Measurements from ENCODE around the gene MRPL20. TPM values are rescaled to one million over a fixed set of nuclear protein-coding genes. Genes with fewer than 3 reads are reported as not detected.
"Not testable (repeated sequence)": the region's sequence is repeated elsewhere in the genome, so short reads cannot be mapped to it uniquely, and the experiment has no call there.

Gene MRPL20
- total and polyA plus RNA-seq, 9 donors: 79.9 to 130 (median 95.0) TPM

DNA sequence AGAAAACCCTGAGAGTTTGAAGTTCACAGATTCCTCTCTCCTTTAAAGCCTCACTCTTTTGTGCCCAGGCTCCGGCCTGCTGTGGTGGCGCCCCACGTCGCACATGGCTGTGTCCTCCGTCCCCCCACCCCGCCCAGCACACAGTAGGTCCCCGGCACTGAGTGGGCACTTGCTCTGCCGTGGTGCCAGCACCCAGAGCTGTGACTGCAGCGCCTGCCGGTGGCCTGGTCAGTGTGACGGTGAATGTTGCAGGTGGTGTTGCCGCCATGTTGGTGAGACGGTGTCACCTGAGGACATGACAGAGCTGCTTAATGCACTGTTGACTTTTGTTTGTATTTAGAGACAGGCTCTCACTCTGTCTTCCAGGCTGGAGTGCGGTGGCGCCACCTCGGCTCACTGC, 45.8 kb upstream of the MRPL20 start:
- no peaks in the 10 kb centered on the region for H3K9me3 ChIP-seq
- no peak overlapping the region for H3K4me3 ChIP-seq
- no peak for DNase-seq
- H3K27me3 ChIP-seq: no peaks in the 10 kb centered on the region
- intact Hi-C loops (cut with DNase I): no loop called here
- no peak for TF ChIP-seq POLR2A (IDR thresholded peaks at IDR 0.05)
- no peak for TF ChIP-seq EP300 (IDR thresholded peaks at IDR 0.05)
- no peak for TF ChIP-seq CTCF (IDR thresholded peaks at IDR 0.05)
- WGBS, 3 donors: 91 to 95% (median 93%) methylated on average over 16 of the region's 16 CpGs
- H3K4me1 ChIP-seq (ENCODE audit: insufficient read depth): no peaks in the 10 kb centered on the region
- no peak overlapping the region for H3K27ac ChIP-seq
- no peaks in the 10 kb centered on the region for H3K36me3 ChIP-seq

GRCh38 chr1:1452365-1452739, 45.3 kb upstream of the MRPL20 start:
- H3K9me3 ChIP-seq; H3K27ac ChIP-seq; H3K4me3 ChIP-seq; H3K27me3 ChIP-seq; H3K36me3 ChIP-seq; DNase-seq; H3K4me1 ChIP-seq (ENCODE audit: insufficient read depth); intact Hi-C loops (cut with DNase I): not testable (repeated sequence)
- 69 to 76% (median 72%) methylated on average over 8 of the region's 8 CpGs for WGBS, 3 donors

DNA sequence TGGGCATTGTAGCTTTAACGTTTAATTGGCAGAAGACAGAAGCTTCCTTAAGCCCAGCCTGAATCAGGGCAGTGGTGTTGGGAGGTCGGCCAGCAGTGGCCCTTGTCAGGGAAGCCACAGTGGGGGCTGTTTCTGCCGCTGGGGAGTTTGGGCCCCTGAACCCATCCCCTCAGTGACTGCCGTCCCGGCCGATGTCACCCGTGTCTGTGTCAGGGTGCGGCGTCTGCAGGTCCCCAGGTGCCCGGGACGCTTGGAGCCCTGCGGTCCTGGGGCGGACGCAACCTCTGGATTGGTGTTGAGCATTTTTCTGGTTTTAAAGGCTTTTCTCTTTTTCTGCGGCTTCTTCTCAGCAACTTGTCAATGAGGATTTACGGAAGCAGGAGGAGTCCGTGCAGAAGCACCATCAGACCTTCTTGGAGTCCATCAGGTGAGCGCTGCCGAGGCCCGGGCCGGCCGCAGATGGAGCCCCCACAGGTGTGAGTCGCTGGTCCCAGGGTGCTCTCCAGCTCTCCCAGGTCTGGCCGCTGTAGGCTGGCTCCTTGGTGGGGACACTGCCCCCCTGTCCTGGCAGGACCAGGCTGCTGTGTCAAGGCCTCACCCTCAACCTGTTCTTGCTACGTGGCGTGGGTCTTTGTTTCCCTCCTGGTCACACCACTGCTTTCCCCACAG, 44.7 kb upstream of the MRPL20 start:
- intact Hi-C loops (cut with DNase I): no loop called here
- WGBS, 3 donors: 85 to 86% (median 85%) methylated on average over 20 to 26 of the region's 26 CpGs
- no peaks in the 10 kb centered on the region for H3K4me1 ChIP-seq (ENCODE audit: insufficient read depth)
- no peak for DNase-seq
- H3K36me3 ChIP-seq: no peaks in the 10 kb centered on the region
- H3K9me3 ChIP-seq: no peaks in the 10 kb centered on the region
- H3K4me3 ChIP-seq: no peak overlapping the region
- no peaks in the 10 kb centered on the region for H3K27me3 ChIP-seq
- TF ChIP-seq EP300 (IDR thresholded peaks at IDR 0.05) (no peak), POLR2A (IDR thresholded peaks at IDR 0.05) (no peak), CTCF (IDR thresholded peaks at IDR 0.05) (no peak)
- H3K27ac ChIP-seq: no peak overlapping the region

DNA sequence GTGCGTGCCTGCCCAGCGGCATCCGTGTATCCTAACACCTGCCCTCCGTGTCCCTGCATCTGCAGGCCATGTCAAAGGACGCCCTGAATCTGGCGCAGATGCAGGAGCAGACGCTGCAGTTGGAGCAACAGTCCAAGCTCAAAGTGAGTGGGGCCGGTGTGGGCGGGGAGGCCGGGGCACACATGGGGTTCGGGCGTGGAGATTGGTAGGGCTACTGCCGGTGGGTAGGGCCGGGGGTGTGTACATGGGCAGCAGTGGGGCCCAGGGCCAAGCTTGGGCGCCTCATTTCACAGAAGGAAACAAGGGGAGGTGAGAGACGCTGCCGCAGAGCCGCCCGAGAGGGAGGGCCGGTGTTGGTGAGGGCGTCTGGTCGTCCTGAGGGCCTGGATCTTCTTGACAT, 43.5 kb upstream of the MRPL20 start:
- H3K27ac ChIP-seq; DNase-seq; H3K4me3 ChIP-seq; H3K9me3 ChIP-seq; H3K4me1 ChIP-seq (ENCODE audit: insufficient read depth); intact Hi-C loops (cut with DNase I); H3K36me3 ChIP-seq; H3K27me3 ChIP-seq: not testable (repeated sequence)
- WGBS, 3 donors: 73 to 81% (median 74%) methylated on average over 22 of the region's 22 CpGs

GRCh38 chr1:1449099-1449739, 42.1 kb upstream of the MRPL20 start, which contains the start of gene ATAD3C:
Gene ATAD3C, plus strand, starts transcription at chr1:1449689. Its CDS starts 995 bp downstream, at chr1:1450684.
- no peak within 1 kb of the TSS for H3K4me3 ChIP-seq
- TF ChIP-seq EP300 (IDR thresholded peaks at IDR 0.05) (no peak), POLR2A (IDR thresholded peaks at IDR 0.05) (no peak), CTCF (IDR thresholded peaks at IDR 0.05) (no peak)
- H3K4me1 ChIP-seq (ENCODE audit: insufficient read depth): no peaks in the 10 kb centered on the region
- 71 to 84% (median 76%) methylated on average over 6 of the region's 6 CpGs for WGBS, 3 donors
- H3K36me3 ChIP-seq: no peaks in the 10 kb centered on the region
- intact Hi-C loops (cut with DNase I): no loop called here
- DNase-seq: no peak
- H3K27me3 ChIP-seq: no peaks in the 10 kb centered on the region
- H3K27ac ChIP-seq: no peak within 1 kb of the TSS
- no peaks in the 10 kb centered on the region for H3K9me3 ChIP-seq

- H3K27ac ChIP-seq; H3K9me3 ChIP-seq; H3K27me3 ChIP-seq; H3K4me3 ChIP-seq; DNase-seq; H3K36me3 ChIP-seq; H3K4me1 ChIP-seq (ENCODE audit: insufficient read depth); intact Hi-C loops (cut with DNase I): not testable (repeated sequence)
- 90 to 92% (median 90%) methylated on average over 19 of the region's 19 CpGs for WGBS, 3 donors
Observed at GRCh38 chr1:1446631-1447030, 39.5 kb upstream of the MRPL20 start.
